Uterus (tissue), 4 donors: Measurements from ENCODE around the gene CKAP4. TPM values are rescaled to one million over a fixed set of nuclear protein-coding genes. Genes with fewer than 3 reads are reported as not detected.

Experiments used
- DNase-seq, 2 donors: peaks; one replicate each; pipeline ENCODE4 v3.0.0-alpha.2; 2019 to 2020
- H3K27ac ChIP-seq, 2 donors: fragments of 200-600 bp; sonication (generic); 1 replicate in 1 of 2; 2 replicates in 1 of 2; pipeline ENCODE4 v1.5.1; 2016 to 2018
- H3K27me3 ChIP-seq, 2 donors: fragments of 200-600 bp; sonication (generic); one replicate each; pipeline ENCODE4 v1.5.1; 2018 to 2019; ENCODE audit warnings: control low read depth in 1 of 2
- H3K36me3 ChIP-seq, 2 donors: fragments of 200-600 bp; sonication (generic); one replicate each; pipeline ENCODE4 v1.5.1; 2019; ENCODE audit warnings: control low read depth in 1 of 2
- H3K4me1 ChIP-seq, 2 donors: fragments of 200-600 bp; sonication (generic); one replicate each; pipeline ENCODE4 v1.5.1; 2018 to 2019; ENCODE audit warnings: control low read depth in 1 of 2
- H3K4me3 ChIP-seq, 2 donors: fragments of 200-600 bp; sonication (generic); 1 replicate in 1 of 2; 2 replicates in 1 of 2; pipeline ENCODE4 v1.5.1; 2018 to 2019; ENCODE audit warnings: mild to moderate bottlenecking in 1 of 2
- H3K9me3 ChIP-seq, 2 donors: fragments of 200-600 bp; sonication (generic); one replicate each; pipeline ENCODE4 v1.5.1; 2019; ENCODE audit warnings: control low read depth in 1 of 2
- POLR2A ChIP-seq, 2 donors: fragments of 450-650 bp; IDR thresholded peaks; one replicate each; pipeline ENCODE4 v1.6.1; 2016; ENCODE audit warnings: antibody characterized with exemption in 2 of 2, mild to moderate bottlenecking in 1 of 2, moderate library complexity in 1 of 2
- intact Hi-C: fragments of 100-400 bp; cut with DNase I; formaldehyde crosslinking; loops from one replicate; pipeline ENCODE4 v1.15.1; 2023; ENCODE audit warnings: low total_unique reads
- total RNA-seq, 4 donors: library from RNA; depleted of rRNA in 3 of 4; stranded (reverse); fragments of >200 nt in 3 of 4; gene quantifications; one replicate each; pipeline versions ENCODE4 v1.1.0 to v1.2.4, GENCODE V29; 2014 to 2023
- TF ChIP-seq, protein P1 (sequence below), 4 experiments: fragments of 200-600 bp in 2 of 4; fragments of 450-650 bp in 2 of 4; sonication (generic) in 2 of 4; IDR thresholded peaks; one replicate each; pipeline ENCODE4 v1.5.1; 2016 to 2019; ENCODE audit warnings: antibody characterized with exemption in 4 of 4, mild to moderate bottlenecking in 2 of 4, moderate library complexity in 1 of 4
- donor health status: DM: yes; HTN: yes; CAD: no.

The CKAP4 gene
- total RNA-seq, 4 donors from 2014 or later, result 15.6 to 106 (median 40.8) TPM

DNA sequence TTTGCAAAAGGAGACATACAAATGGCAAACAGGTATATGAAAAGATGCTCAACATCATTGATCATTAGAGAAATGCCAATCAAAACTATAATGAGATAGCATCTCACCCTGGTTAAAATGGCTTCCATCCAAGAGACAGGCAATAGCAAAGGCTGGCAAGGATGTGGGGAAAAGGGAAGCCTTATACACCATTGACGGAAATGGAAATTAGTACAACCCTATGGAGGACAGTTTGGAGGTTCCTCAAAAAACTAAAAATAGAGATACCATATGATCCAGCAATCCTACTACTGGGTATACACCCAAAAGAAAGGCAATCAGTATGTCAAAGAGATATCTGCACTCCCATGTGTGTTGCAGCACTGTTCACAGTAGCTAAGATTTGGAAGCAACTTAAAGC, 17.3 kb upstream of the CKAP4 start:
- intact Hi-C loops, result no loop called here

DNA sequence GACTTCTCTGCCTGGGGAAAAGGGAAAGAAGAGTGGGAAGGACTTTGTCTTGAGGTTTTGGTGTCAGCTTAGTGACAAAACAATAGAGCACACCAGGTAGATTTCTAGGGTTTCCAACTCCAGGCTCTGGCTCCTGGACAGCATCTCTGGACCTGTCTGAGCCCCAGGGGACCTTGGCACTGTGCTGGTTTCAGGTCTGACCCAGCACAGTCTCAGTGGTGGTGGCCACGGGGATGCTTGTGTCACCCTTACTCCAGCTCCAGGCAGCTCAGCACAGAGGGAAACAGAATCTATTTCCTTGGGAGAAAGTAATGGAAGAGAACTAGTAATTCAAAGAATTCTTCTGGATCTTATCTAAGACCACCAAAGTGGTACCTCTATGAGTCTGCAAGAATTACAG, 11.1 kb upstream of the CKAP4 start:
- no peaks in the 10 kb centered on the region for H3K4me1 ChIP-seq
- TF ChIP-seq, protein P1, sequence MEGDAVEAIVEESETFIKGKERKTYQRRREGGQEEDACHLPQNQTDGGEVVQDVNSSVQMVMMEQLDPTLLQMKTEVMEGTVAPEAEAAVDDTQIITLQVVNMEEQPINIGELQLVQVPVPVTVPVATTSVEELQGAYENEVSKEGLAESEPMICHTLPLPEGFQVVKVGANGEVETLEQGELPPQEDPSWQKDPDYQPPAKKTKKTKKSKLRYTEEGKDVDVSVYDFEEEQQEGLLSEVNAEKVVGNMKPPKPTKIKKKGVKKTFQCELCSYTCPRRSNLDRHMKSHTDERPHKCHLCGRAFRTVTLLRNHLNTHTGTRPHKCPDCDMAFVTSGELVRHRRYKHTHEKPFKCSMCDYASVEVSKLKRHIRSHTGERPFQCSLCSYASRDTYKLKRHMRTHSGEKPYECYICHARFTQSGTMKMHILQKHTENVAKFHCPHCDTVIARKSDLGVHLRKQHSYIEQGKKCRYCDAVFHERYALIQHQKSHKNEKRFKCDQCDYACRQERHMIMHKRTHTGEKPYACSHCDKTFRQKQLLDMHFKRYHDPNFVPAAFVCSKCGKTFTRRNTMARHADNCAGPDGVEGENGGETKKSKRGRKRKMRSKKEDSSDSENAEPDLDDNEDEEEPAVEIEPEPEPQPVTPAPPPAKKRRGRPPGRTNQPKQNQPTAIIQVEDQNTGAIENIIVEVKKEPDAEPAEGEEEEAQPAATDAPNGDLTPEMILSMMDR (IDR thresholded peaks at IDR 0.05), result no peak
- TF ChIP-seq POLR2A (IDR thresholded peaks at IDR 0.05), result no peak
- H3K4me3 ChIP-seq, result no peak overlapping the region
- DNase-seq, result no peak
- no peak overlapping the region for H3K27ac ChIP-seq
- no peaks in the 10 kb centered on the region for H3K9me3 ChIP-seq
- H3K36me3 ChIP-seq, result no peaks in the 10 kb centered on the region
- intact Hi-C loops, result no loop called here
- no peaks in the 10 kb centered on the region for H3K27me3 ChIP-seq

More for the DNA sequence above, 17.3 kb upstream of the CKAP4 start:
- Histone ChIP-seq H3K4me1 (no peaks in the 10 kb centered on the region), H3K27ac (no peak overlapping the region), H3K4me3 (no peak overlapping the region), H3K27me3 (no peaks in the 10 kb centered on the region), H3K9me3 (no peaks in the 10 kb centered on the region), H3K36me3 (no peaks in the 10 kb centered on the region)
- no peak for DNase-seq
- TF ChIP-seq, protein P1 (IDR thresholded peaks at IDR 0.05), result no peak
- TF ChIP-seq POLR2A (IDR thresholded peaks at IDR 0.05), result no peak

DNA sequence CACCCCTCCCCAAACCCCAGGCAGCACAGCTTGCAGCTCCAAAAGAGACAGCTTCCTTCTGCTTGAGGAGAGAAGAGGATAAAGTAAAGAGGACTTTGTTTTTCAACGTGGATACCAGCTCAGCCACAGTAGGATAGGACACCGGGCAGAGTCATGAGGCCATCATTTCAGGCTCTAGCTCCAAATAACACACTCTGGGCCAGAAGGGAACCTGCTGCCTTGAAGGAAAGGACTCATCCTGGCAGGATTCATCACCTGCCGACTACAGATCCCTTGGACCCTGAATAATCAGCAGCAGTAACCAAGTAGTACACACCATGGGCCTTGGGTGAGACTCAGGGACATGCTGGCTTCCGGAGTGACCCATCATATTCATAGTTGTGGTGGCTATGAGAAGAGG, 10.4 kb upstream of the CKAP4 start:
- H3K36me3 ChIP-seq, result no peaks in the 10 kb centered on the region
- intact Hi-C loops, result no loop called here
- TF ChIP-seq, protein P1 (IDR thresholded peaks at IDR 0.05), result no peak
- TF ChIP-seq POLR2A (IDR thresholded peaks at IDR 0.05), result no peak
- no peaks in the 10 kb centered on the region for H3K9me3 ChIP-seq
- H3K4me3 ChIP-seq, result no peak overlapping the region
- DNase-seq, result no peak
- no peaks in the 10 kb centered on the region for H3K4me1 ChIP-seq
- H3K27ac ChIP-seq, result no peak overlapping the region
- no peaks in the 10 kb centered on the region for H3K27me3 ChIP-seq

DNA sequence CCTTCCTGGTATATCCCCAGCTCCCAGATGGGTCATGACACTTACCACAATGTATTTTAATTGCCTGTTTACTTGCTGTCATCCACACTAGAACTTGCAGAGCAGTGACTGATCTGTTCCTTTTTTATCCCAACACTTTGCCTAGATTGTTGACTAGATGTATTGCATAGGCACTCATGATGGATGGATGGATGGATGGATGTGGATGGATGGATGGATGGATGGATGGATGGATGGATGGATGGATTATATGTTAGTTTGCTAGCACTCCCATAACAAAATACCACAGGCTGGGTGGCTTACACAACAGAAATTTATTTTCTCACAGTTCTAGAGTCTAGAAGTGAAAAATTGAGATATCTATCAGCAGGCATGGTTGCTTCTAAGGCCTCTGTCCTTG, 8.7 kb upstream of the CKAP4 start:
- intact Hi-C loops, result no loop called here
- Histone ChIP-seq H3K36me3 (no peaks in the 10 kb centered on the region), H3K27me3 (no peaks in the 10 kb centered on the region), H3K4me1 (no peaks in the 10 kb centered on the region), H3K9me3 (no peaks in the 10 kb centered on the region), H3K27ac (no peak overlapping the region), H3K4me3 (no peak overlapping the region)
- TF ChIP-seq, protein P1 (IDR thresholded peaks at IDR 0.05), result no peak
- TF ChIP-seq POLR2A (IDR thresholded peaks at IDR 0.05), result no peak
- no peak for DNase-seq

DNA sequence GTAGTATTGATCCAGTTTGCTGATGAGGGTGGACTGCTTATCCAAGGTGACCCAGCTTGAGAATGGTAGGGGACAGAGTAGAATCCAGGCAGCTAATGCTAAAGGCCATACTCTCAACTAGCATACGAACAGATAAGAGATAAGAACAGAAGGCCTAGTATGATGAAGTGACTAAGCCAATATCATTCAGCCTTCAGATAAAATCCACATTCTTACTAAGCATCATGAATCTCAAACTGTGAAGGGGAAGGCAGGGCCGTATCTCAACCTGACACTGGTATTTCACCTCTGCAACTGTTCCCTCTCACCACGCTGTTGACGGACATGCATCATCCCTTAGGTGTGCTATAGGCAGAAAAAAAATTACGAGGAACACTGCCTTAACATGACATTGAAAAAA, 8.1 kb upstream of the CKAP4 start:
- H3K27ac ChIP-seq, result no peak overlapping the region
- no peaks in the 10 kb centered on the region for H3K9me3 ChIP-seq
- intact Hi-C loops, result no loop called here
- DNase-seq, result no peak
- no peak overlapping the region for H3K4me3 ChIP-seq
- H3K36me3 ChIP-seq, result no peaks in the 10 kb centered on the region
- TF ChIP-seq, protein P1 (IDR thresholded peaks at IDR 0.05), result no peak
- TF ChIP-seq POLR2A (IDR thresholded peaks at IDR 0.05), result no peak
- no peaks in the 10 kb centered on the region for H3K27me3 ChIP-seq
- H3K4me1 ChIP-seq, result peaks cover 0 to 4% of the 10 kb centered on the region in 2 donors
